T-helper 1 cell treated with Interleukin-12 subunit alpha and Interleukin-12 subunit beta and Interleukin-4 antibody, amounts not matched to agents 30 ng/mL and 1 ng/mL, for 36 hours (primary cell): Measurements from ENCODE around the gene FIBP. TPM values are rescaled to one million over a fixed set of nuclear protein-coding genes. Genes with fewer than 3 reads are reported as not detected.

Experiments
- intact Hi-C: fragments of 100-400 bp; cut with micrococcal nuclease; formaldehyde crosslinking; loops from one replicate; pipeline ENCODE4 v1.15.1; 2024
- total RNA-seq: library from RNA; stranded (reverse); gene quantifications from 2 replicates; pipeline ENCODE4 v1.2.3, GENCODE V29; 2022

FIBP gene
- total RNA-seq, 1 donor from 2014 or later = 88.7 TPM

- intact Hi-C loops = no loop called here
Observed at GRCh38 chr11:65891219-65892136, 3.2 kb upstream of the FIBP start.

- intact Hi-C loops = loop anchor here (1.0 kb wide), 7 partner anchors 10 to 162 kb away; partner anchors contain the start of genes C11orf68, DRAP1, FOSL1 and SF3B2
Observed at GRCh38 chr11:65890324-65891218, 2.3 kb upstream of the FIBP start, which contains the start of gene CCDC85B. Gene CCDC85B, plus strand, starts transcription at chr11:65890673. Its CDS starts 111 bp downstream, at chr11:65890784.

DNA sequence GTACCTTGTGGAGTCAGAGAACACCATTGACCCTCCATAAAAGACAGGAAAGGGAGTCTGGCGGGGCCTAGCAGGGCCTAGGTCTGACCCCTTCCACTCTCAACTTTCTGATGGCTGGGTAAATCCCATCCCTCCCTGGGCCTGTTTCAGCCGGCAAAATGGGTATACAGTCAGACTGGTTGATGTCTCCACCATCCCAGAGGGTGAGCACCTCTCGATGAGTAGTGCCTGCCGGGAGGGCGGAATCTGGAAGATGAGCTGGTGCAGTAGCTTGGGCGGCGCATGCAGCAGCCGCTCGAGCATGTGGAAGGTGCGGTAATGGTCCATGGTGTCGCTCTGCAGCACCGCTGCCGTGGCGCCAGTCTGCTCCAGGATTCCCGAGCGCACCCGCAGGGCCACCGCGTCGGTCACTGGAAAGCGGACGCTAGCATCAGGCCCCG lies 528 bp downstream of the FIBP start:
- intact Hi-C loops = loop anchor here (1.0 kb wide), 3 partner anchors 74 to 175 kb away; partner anchors contain the start of genes BANF1, EIF1AD, KAT5 and SART1

DNA sequence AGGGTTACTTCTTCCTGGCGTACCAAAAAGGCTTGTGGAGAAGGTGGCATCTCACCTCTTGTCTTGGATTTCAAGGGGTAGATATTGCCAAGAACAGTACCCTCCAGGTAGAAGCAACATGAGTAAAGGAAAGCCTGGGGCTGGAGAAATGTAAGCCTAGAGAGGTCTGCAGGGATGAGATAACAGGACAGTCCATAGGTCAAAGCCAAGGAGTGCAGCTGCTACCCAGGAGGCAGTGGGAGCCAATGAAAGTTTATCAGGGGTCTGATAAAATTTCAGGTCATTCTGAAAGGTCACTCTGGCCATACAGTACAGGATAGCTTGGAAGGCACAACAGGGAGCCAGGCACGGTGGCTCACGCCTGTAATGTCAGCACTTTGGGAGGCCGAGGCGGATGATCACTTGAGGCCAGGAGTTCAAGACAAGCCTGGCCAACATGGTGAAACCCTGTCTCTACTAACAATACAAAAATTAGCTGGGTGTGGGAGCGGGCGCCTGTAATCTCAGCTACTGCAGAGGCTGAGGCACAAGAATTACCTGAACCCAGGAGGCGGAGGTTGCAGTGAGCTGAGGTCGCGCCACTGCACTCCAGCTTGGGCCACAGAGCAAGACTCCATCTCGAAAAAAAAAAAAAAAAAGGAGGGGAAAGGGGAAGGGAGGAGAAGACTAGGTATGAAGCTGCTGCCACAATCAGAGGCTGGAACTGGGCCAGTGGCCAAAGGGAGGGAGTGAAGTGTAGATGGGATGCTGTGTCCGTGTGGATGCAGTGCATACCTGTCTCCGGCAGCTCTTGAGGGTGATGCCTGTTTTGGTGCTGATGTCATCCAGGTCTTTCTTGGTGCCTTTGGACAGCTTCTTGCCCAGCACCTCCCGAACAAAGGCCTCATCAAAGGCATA lies 1.2 kb downstream of the FIBP start:
- intact Hi-C loops = no loop called here

DNA sequence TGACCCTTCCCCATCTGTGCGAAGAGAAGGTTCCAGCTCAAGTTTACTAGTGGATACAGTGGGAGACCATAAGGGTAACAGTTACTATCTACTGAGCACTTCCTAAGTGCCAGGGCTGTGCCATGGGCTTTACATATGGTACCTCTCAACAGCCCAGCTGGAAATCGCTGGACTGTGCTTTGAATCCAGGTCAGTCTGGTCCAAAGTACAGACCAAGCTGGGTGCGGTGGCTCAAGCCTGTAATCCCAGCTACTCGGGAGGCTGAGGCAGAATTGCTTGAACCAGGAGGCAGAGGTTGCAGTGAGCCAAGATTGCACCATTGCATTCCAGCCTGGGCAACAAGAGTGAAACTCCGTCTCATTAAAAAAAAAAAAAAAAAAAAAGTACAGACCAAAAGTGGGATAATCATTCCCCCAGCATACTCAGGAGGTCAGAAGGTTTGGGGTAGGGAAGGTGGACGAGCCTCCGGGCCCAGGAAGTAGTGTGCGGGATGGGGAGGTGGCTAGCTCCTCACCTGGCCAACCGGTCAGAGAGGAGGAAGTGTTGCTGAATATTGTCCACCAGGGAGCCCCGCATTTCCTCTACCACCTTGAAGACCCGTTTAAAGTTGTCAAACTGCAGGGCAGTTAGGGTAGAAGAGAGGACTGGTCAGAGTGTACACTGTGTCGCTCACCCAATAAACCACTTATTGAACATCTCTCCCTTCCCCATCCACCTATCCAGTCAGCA lies 2.3 kb downstream of the FIBP start:
- intact Hi-C loops = no loop called here

DNA sequence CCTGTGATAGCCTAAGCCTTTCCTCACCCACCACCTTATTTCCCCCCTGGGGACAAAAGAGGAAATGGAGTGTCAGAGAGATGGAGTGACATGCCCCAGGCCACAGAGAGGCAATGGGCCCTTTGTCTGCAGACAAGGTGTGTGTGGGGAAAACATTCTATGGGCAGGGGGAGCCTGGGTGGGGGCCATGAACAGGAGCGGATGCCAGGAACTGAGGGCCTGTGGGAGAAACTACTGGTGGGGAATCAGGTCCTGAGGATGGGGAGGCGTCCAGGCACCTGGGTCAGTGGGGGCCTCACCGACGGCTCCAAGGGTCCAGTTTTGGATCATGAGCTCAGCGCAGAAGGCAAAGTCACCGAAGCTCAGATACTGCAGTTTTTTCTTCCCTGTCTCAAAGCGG lies 3.0 kb downstream of the FIBP start:
- intact Hi-C loops = no loop called here

DNA sequence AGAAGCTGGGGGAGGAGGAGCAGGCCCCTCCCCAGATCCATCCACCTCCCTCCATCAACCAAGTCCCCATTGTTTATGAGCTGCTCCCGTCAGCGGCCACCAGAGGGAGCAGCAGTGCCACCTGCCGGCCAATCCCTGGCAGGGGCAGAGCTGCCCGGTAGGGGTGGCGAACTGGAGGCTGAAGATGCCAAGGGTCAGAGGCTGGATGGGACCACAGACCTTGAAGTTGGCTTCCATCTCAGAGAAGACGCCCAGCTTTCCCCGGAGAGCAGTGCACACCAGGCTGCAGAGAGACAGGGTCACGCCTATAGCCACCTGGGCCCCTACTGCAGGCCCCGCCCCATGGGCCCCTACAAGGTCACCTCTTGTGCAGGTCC lies 3.6 kb downstream of the FIBP start:
- intact Hi-C loops = loop anchor here (1.0 kb wide), 3 partner anchors 25 to 138 kb away; no protein-coding TSS in a partner anchor

GRCh38 chr11:65883786-65884715 lies 4.2 kb downstream of the FIBP start:
- intact Hi-C loops = loop anchor here (1.0 kb wide), 3 partner anchors 25 to 138 kb away; no protein-coding TSS in a partner anchor

DNA sequence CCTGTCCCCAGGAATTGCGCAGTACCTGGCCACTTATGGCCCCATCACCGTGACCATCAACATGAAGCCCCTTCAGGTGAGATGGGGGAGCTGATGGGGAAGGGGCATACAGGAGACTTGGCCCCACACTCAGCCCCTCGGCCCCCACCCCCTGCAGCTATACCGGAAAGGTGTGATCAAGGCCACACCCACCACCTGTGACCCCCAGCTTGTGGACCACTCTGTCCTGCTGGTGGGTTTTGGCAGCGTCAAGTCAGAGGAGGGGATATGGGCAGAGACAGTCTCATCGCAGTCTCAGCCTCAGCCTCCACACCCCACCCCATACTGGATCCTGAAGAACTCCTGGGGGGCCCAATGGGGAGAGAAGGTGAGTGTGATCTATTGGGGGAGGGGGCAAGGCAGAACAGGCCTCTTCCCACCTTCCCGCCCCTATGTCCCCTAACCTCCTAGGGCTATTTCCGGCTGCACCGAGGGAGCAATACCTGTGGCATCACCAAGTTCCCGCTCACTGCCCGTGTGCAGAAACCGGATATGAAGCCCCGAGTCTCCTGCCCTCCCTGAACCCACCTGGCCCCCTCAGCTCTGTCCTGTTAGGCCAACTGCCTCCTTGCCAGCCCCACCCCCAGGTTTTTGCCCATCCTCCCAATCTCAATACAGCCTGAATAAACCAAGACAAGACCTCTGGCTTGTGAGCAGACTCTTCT lies 5.1 kb downstream of the FIBP start:
- intact Hi-C loops = no loop called here

DNA sequence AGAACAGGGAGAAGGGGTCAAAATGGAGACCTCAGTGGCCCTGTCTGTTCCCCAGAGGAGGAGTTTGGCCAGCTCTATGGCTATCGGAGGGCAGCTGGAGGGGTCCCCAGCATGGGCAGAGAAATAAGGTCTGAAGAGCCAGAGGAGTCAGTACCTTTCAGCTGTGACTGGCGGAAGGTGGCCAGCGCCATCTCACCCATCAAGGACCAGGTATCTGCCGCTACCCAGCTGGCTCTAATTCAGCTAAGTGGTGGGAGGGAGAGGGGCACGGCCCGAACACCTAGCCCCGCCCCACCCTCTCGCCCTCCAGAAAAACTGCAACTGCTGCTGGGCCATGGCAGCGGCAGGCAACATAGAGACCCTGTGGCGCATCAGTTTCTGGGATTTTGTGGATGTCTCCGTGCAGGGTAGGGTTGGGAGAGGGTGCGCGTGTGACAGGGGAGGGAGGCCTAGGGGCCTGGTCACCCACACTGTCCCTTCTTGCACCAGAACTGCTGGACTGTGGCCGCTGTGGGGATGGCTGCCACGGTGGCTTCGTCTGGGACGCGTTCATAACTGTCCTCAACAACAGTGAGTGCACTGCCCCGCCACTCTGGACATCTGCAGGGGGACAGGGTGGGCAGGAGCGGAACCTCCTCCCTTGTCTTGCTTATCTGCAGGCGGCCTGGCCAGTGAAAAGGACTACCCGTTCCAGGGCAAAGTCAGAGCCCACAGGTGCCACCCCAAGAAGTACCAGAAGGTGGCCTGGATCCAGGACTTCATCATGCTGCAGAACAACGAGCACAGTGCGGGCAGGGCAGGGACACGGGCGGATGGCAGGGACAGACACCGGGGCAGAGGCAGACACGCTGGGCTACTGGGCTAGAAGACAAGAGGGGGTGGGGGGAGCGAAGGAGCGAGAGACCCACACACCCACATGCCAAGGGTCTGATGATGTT lies 5.9 kb downstream of the FIBP start:
- intact Hi-C loops = no loop called here

- intact Hi-C loops = no loop called here
Observed at GRCh38 chr11:65880844-65881421, 7.3 kb downstream of the FIBP start.

GRCh38 chr11:65880027-65880426 lies 8.2 kb downstream of the FIBP start:
- intact Hi-C loops = no loop called here

DNA sequence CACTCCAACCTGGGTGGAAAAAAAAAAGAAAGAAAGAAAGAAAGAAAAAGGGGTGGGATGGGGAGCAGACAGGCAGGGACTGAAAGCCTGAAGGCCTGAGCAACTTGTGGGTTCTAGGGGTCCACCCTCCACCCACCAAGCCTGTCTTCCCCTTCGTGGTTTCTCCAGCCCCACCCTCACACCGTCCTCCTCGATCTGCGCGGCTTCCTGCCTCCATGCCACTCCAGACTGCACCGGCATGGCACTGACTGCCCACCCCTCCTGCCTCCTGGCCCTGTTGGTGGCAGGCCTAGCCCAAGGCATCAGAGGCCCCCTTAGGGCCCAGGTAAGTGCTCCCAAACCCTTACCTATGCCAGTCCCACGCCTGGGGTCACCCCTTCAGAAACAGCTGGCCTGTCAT lies 8.7 kb downstream of the FIBP start, which contains the start of gene CTSW:
CTSW (plus strand) TSS at position 221 of the 400 bp plus-strand sequence; CDS start at position 239, 18 bp downstream.
- intact Hi-C loops = no loop called here

DNA sequence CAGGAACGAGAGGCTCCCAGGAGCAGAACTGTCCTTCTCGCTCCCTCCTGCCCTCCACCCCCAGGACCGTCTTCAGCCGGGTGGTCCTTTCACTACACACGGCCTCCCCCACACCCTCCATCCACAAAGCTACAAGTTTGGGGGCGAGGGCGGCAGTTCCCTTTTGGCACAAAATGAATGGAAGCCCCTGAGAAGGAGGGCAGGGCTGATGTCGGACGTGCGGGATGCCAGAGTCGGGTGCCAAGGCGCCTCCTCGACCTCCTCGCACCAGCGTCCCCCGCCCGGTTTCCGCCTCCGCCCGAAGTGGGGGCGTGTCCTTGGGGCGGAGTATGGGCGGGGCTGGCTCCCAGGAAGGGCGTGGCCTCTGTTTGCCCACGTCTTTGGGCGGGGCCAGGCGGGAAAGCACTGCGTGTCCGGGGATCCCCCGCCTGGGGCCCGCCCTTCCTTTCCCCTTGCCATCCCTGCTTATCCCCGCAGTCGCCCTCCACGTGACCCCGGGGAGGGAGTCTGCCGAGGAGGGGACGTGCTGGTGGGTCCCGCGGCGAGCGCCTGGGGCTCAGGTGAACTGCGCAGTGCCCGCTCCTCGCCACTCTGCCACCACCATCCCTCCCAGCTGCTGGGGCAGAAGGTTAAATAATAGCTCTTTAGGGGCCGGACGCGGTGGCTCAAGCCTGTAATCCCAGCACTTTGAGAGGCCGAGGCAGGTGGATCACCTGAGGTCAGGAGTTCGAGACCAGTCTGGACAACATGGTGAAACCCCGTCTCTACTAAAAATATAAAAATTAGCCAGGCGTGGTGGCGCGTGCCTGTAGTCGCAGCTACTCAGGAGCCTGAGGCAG lies 14.7 kb downstream of the FIBP start:
- intact Hi-C loops = loop anchor here (1.0 kb wide), 6 partner anchors 13 to 129 kb away; partner anchors contain the start of genes BANF1, C11orf68, CCDC85B and DRAP1

DNA sequence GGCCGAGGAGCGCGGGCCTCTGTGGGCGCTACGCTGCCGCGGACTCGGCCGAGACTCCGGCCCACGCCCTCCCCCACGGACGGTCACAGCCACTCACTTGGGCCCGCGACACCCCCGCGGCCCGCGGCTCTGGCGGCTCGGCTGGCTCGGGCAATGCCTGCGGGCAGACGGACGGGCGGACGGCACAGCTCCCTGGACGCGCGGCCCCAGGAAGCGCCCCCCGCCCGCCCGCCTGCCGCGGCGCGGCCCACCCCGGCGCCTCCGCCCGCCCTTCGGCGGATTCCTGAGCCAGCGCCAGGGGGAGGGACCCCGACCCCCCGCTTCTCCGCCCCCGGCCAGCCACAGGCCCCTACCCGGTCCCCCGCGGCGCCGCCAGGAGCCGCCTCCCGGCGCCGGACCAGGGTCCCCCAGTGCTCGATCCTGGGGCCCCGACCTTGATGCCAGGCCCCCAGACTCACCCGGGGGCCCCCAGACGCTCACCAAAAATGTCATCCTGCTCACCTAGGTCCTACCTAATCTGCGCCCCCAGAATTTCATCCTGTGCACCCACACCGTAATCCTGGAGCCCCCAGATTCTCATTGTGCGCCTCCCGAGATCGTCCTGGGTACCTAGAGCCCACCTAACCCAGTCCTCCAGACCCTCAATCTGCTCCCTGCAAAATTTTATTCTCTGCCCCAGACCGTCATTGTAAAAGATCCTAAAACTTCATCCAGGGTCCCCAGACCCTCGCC lies 15.5 kb downstream of the FIBP start, which contains the start of gene EFEMP2:
EFEMP2 (minus strand) TSS at position 215 of the 732 bp plus-strand sequence. CDS start 446 bp downstream, outside the sequence.
- intact Hi-C loops = loop anchor here (1.0 kb wide), 6 partner anchors 12 to 130 kb away; partner anchors contain the start of genes BANF1, C11orf68, CCDC85B and DRAP1
